ENCODE results near the gene PPP2R5C. TPM values are rescaled to one million over a fixed set of nuclear protein-coding genes. Genes with fewer than 3 reads are reported as not detected.

The PPP2R5C gene
- total RNA-seq, 1 donor from 2014 or later, result 125 TPM

- Mint-ChIP-seq H3K9me3 (no peaks in the 10 kb centered on the region), H3K36me3 (peaks cover 10% of the 10 kb centered on the region), H3K27me3 (ENCODE audit: low read depth) (no peaks in the 10 kb centered on the region), H3K27ac (no peak overlapping the region), H3K4me1 (peaks cover 12% of the 10 kb centered on the region), H3K4me3 (no peak overlapping the region)
- no peak for TF ChIP-seq CTCF (IDR thresholded peaks at IDR 0.05; ENCODE audit: unreplicated experiment)
- no peak for DNase-seq (ENCODE audit: low spot score in 2 of 2, unreplicated experiment in 2 of 2)
Observed at GRCh38 chr14:101820283-101820798, 58.8 kb downstream of the PPP2R5C start.

- DNase-seq (ENCODE audit: low spot score in 2 of 2, unreplicated experiment in 2 of 2), result no peak
- H3K4me1 Mint-ChIP-seq, result peaks cover 9% of the 10 kb centered on the region
- peaks cover 12% of the 10 kb centered on the region for H3K9me3 Mint-ChIP-seq
- H3K27ac Mint-ChIP-seq, result no peak overlapping the region
- peaks cover 21% of the 10 kb centered on the region for H3K36me3 Mint-ChIP-seq
- H3K4me3 Mint-ChIP-seq, result no peak overlapping the region
- no peak for TF ChIP-seq CTCF (IDR thresholded peaks at IDR 0.05; ENCODE audit: unreplicated experiment)
- no peaks in the 10 kb centered on the region for H3K27me3 Mint-ChIP-seq (ENCODE audit: low read depth)
Observed at GRCh38 chr14:101821528-101821927, 60.0 kb downstream of the PPP2R5C start.

- H3K4me3 Mint-ChIP-seq, result no peak overlapping the region
- H3K27ac Mint-ChIP-seq, result no peak overlapping the region
- H3K27me3 Mint-ChIP-seq (ENCODE audit: low read depth), result no peaks in the 10 kb centered on the region
- TF ChIP-seq CTCF (IDR thresholded peaks at IDR 0.05; ENCODE audit: unreplicated experiment), result no peak
- H3K4me1 Mint-ChIP-seq, result peaks cover 11% of the 10 kb centered on the region
- no peak for DNase-seq (ENCODE audit: low spot score in 2 of 2, unreplicated experiment in 2 of 2)
- H3K36me3 Mint-ChIP-seq, result peaks cover 28% of the 10 kb centered on the region
- peaks cover 13% of the 10 kb centered on the region for H3K9me3 Mint-ChIP-seq
Observed at GRCh38 chr14:101823066-101823465, 61.6 kb downstream of the PPP2R5C start.

- no peak for DNase-seq (ENCODE audit: low spot score in 2 of 2, unreplicated experiment in 2 of 2)
- Mint-ChIP-seq H3K9me3 (peaks cover 13% of the 10 kb centered on the region), H3K27me3 (ENCODE audit: low read depth) (no peaks in the 10 kb centered on the region), H3K36me3 (peaks cover 28% of the 10 kb centered on the region), H3K4me1 (peaks cover 13% of the 10 kb centered on the region), H3K4me3 (no peak overlapping the region), H3K27ac (no peak overlapping the region)
- no peak for TF ChIP-seq CTCF (IDR thresholded peaks at IDR 0.05; ENCODE audit: unreplicated experiment)
Observed at GRCh38 chr14:101823511-101824120, 62.1 kb downstream of the PPP2R5C start.

GRCh38 chr14:101824339-101824727 lies 62.8 kb downstream of the PPP2R5C start:
- Mint-ChIP-seq H3K27me3 (ENCODE audit: low read depth) (no peaks in the 10 kb centered on the region), H3K4me3 (no peak overlapping the region), H3K9me3 (peaks cover 13% of the 10 kb centered on the region), H3K36me3 (peaks cover 28% of the 10 kb centered on the region), H3K4me1 (peaks cover 13% of the 10 kb centered on the region), H3K27ac (no peak overlapping the region)
- no peak for DNase-seq (ENCODE audit: low spot score in 2 of 2, unreplicated experiment in 2 of 2)
- TF ChIP-seq CTCF (IDR thresholded peaks at IDR 0.05; ENCODE audit: unreplicated experiment), result no peak
